GM12878 (cell line): Measurements from ENCODE around the gene DNAH11. TPM values are rescaled to one million over a fixed set of nuclear protein-coding genes. Genes with fewer than 3 reads are reported as not detected.

Source experiments
- ATAC-seq: fragments of 200-7000 bp; cut with Tn5 transposase; 3 replicates; pipeline ENCODE4 v1.9.1; 2020; ENCODE audit warnings: mild to moderate bottlenecking, moderate library complexity
- BruUV-seq: library from RNA; stranded (reverse); fragments of 400-500 nt; replicated peaks from 2 replicates; lab custom pipeline; 2021; lab: Mats Ljungman, UMichigan
- CTCF ChIA-PET: fragments of 300-600 bp; sonication (Branson Sonifier 250); formaldehyde crosslinking; extraction: SDS; loops from one replicate; lab custom pipeline; 2021; ENCODE audit warnings: inconsistent platforms; lab: Yijun Ruan, JAX
- POLR2A ChIA-PET: fragments of 350-600 bp; formaldehyde crosslinking; extraction: SDS; loops from one replicate; lab custom pipeline; 2021; ENCODE audit warnings: inconsistent platforms; lab: Charles Lee
- RAD21 ChIA-PET: fragments of 300-600 bp; sonication (Branson Sonifier 250); formaldehyde crosslinking; loops from one replicate; lab custom pipeline; 2023; ENCODE audit warnings: antibody characterized with exemption; ENCODE audit not compliant: unreplicated experiment; lab: Charles Lee
- SMC1A ChIA-PET: fragments of 300-600 bp; sonication (Branson Sonifier 250); formaldehyde crosslinking; loops from one replicate; lab custom pipeline; 2023; ENCODE audit not compliant: unreplicated experiment, uncharacterized antibody; lab: Charles Lee
- DNase-seq: peaks from one replicate; pipeline ENCODE4 v3.0.0-alpha.2; 2011; ENCODE audit warnings: low read depth, low spot score
- FAIRE-seq: peaks from 3 replicates; lab custom pipeline; 2011; peaks lifted over from hg19 to GRCh38; lab: Jason Lieb, UNC
- H2AFZ ChIP-seq: 2 replicates; pipeline ENCODE4 v1.6.0; 2011; ENCODE audit warnings: low read depth, low read length, control low read depth; ENCODE audit not compliant: control insufficient read depth
- H3K27ac ChIP-seq: 2 replicates; pipeline ENCODE4 v1.5.1; 2011; ENCODE audit warnings: control low read depth; ENCODE audit not compliant: control insufficient read depth, insufficient read depth
- H3K27me3 ChIP-seq, 2 experiments: replicated peaks in 1 of 2; 2 replicates each; pipeline versions ENCODE4 v1.6.0 to v1.6.1; 2011; ENCODE audit warnings: low read length in 1 of 2; ENCODE audit not compliant: control insufficient read depth in 2 of 2, insufficient read depth in 2 of 2
- H3K36me3 ChIP-seq, 2 experiments: 2 replicates each; pipeline ENCODE4 v1.5.1; 2011; ENCODE audit warnings: low read length in 1 of 2; ENCODE audit not compliant: control insufficient read depth in 2 of 2, insufficient read depth in 2 of 2
- H3K4me1 ChIP-seq: 2 replicates; pipeline ENCODE4 v1.6.1; 2011; ENCODE audit warnings: mild to moderate bottlenecking, low read length, moderate library complexity, mixed read lengths; ENCODE audit not compliant: control insufficient read depth, insufficient read depth
- H3K4me2 ChIP-seq: 2 replicates; pipeline ENCODE4 v1.6.0; 2011; ENCODE audit warnings: control low read depth; ENCODE audit not compliant: control insufficient read depth, insufficient read depth
- H3K4me3 ChIP-seq: fragments of 200-600 bp; sonication (generic); 2 replicates; pipeline ENCODE4 v1.5.1; 2016
- H3K79me2 ChIP-seq: 2 replicates; pipeline ENCODE4 v1.6.0; 2011; ENCODE audit warnings: low read length; ENCODE audit not compliant: control insufficient read depth, insufficient read depth
- H3K9ac ChIP-seq: 2 replicates; pipeline ENCODE4 v1.8.0; 2011; ENCODE audit warnings: low read length, control low read depth, mixed read lengths; ENCODE audit not compliant: control insufficient read depth, insufficient read depth
- H3K9me3 ChIP-seq: replicated peaks from 3 replicates; pipeline ENCODE4 v1.5.1; 2011; ENCODE audit warnings: mild to moderate bottlenecking, low read length; ENCODE audit not compliant: control insufficient read depth, insufficient read depth
- H4K20me1 ChIP-seq: 2 replicates; pipeline ENCODE4 v1.6.0; 2011; ENCODE audit not compliant: control insufficient read depth, insufficient read depth
- ESRRA ChIP-seq: IDR thresholded peaks from 2 replicates; pipeline ENCODE4 v1.6.1; 2012; ENCODE audit warnings: mild to moderate bottlenecking, low read length, improper control_type of control experiment
- EZH2 ChIP-seq: IDR thresholded peaks from 2 replicates; pipeline ENCODE4 v1.6.1; 2012; ENCODE audit warnings: low read depth, mild to moderate bottlenecking, control low read depth, inconsistent platforms, low read length, borderline replicate concordance; ENCODE audit not compliant: control insufficient read depth
- JUND ChIP-seq: IDR thresholded peaks from 2 replicates; pipeline ENCODE4 v1.6.1; 2012; ENCODE audit warnings: low read depth, mild to moderate bottlenecking, low read length, improper control_type of control experiment, moderate library complexity
- MYB ChIP-seq: fragments of 150-350 bp; IDR thresholded peaks from 2 replicates; pipeline ENCODE4 v1.6.1; 2014; ENCODE audit warnings: mild to moderate bottlenecking, low read depth, low read length, borderline replicate concordance
- NFXL1 ChIP-seq: fragments of 450-650 bp; IDR thresholded peaks from 2 replicates; pipeline ENCODE4 v1.6.1; 2017; ENCODE audit warnings: antibody characterized with exemption, mild to moderate bottlenecking, borderline replicate concordance
- PAX5 ChIP-seq: IDR thresholded peaks from 2 replicates; pipeline ENCODE4 v1.6.1; 2011; ENCODE audit warnings: low read depth, low read length, borderline replicate concordance
- POLR2AphosphoS5 ChIP-seq: IDR thresholded peaks from 2 replicates; pipeline ENCODE4 v1.6.1; 2011; ENCODE audit warnings: mild to moderate bottlenecking, low read length, inconsistent platforms
- RAD21 ChIP-seq: IDR thresholded peaks from 2 replicates; pipeline ENCODE4 v1.6.1; 2011; ENCODE audit warnings: mild to moderate bottlenecking, low read depth, low read length, moderate library complexity; ENCODE audit not compliant: insufficient read depth
- RB1 ChIP-seq: fragments of 450-650 bp; formaldehyde crosslinking; IDR thresholded peaks from 2 replicates; pipeline ENCODE4 v1.6.1; 2017; ENCODE audit warnings: mild to moderate bottlenecking, borderline replicate concordance
- WRNIP1 ChIP-seq: IDR thresholded peaks from 2 replicates; pipeline ENCODE4 v1.6.1; 2011; ENCODE audit warnings: low read depth, low read length, improper control_type of control experiment, borderline replicate concordance
- ZNF274 ChIP-seq: IDR thresholded peaks from one replicate; pipeline ENCODE4 v1.8.0; 2011; ENCODE audit not compliant: insufficient read length, insufficient read depth
- WGBS: methylation state at CpG from one replicate; pipeline ENCODE4 v1.1.6; 2016; ENCODE audit warnings: low lambda C conversion rate; ENCODE audit not compliant: insufficient replicate concordance, insufficient coverage; ENCODE audit errors: missing lambda C conversion rate; 5-methylcytosine and 5-hydroxymethylcytosine counted together
- in situ Hi-C: fragments of 300-500 bp; cut with MboI; formaldehyde crosslinking; loops from 9 replicates; pipeline ENCODE4 v1.14.3; 2018; ENCODE audit warnings: mixed read lengths
- intact Hi-C: fragments of 100-400 bp; cut with micrococcal nuclease; formaldehyde crosslinking; loops from one replicate; pipeline ENCODE4 v1.14.2; 2022; ENCODE audit not compliant: unreplicated experiment
- polyA plus RNA-seq, 11 experiments: library from polyadenylated mRNA; depleted of rRNA in 4 of 11; unstranded in 6 of 11; stranded (reverse) in 5 of 11; fragments of >200 nt; fragmentation: Nextera tagmentation in 4 of 11; fragmentation: Illumina TruSeq in 1 of 11; extraction: Ambion mirVana in 4 of 11; extraction: Trizol in 1 of 11; gene quantifications; 1 replicate in 1 of 11; 2 replicates in 10 of 11; pipeline versions ENCODE4 v1.2.1 to v1.2.3, GENCODE V29; 2011 to 2016; ENCODE audit warnings: inconsistent platforms in 2 of 11, missing spikeins in 2 of 11, low read depth in 1 of 11
- total RNA-seq, 4 experiments: library from RNA; depleted of rRNA in 3 of 4; stranded (reverse); fragments of >200 nt in 3 of 4; fragmentation: Illumina TruSeq in 1 of 4; extraction: Trizol in 1 of 4; gene quantifications; 2 replicates each; pipeline versions ENCODE4 v1.2.1 to v1.2.3, GENCODE V29; 2013 to 2021
- TF ChIP-seq, protein P1 (sequence below): IDR thresholded peaks from 2 replicates; pipeline ENCODE4 v1.6.1; 2011; ENCODE audit warnings: borderline replicate concordance, low read depth, mild to moderate bottlenecking, moderate library complexity, low read length; ENCODE audit not compliant: insufficient read depth, poor library complexity, severe bottlenecking
- TF ChIP-seq, protein P2 (sequence below): IDR thresholded peaks from 2 replicates; pipeline ENCODE4 v1.6.1; 2012; ENCODE audit warnings: low read length, inconsistent platforms
- TF ChIP-seq, protein P3 (sequence below): IDR thresholded peaks from 2 replicates; pipeline ENCODE4 v1.6.1; 2011; ENCODE audit warnings: low read depth, mild to moderate bottlenecking, low read length, moderate library complexity, borderline replicate concordance; ENCODE audit errors: extremely low read depth

DNAH11 gene
- total and polyA plus RNA-seq, 10 of the 15 experiments (the other 5 are each of a cell fraction or from before 2014, with no cell fraction given) = 0.03 to 0.56 (median 0.10) TPM

DNA sequence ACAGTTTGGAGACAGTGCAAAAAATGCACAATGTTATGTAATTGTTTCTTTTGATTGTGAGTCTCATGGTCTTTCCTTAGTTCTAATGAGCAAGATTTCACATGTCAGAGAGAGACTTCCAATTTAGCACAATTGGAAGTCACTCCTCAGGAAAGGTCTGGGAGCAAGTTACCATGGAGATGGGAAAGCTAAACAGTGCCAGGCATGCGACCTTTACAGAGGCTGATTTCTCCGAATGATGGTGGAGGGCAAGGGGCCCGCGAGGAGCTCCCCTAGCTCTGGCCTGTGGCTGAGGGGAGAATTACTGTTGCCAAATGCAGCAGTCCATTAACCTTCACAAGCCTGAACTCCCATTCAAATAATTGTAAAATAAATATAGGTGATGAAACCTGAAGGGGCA is 343.6 kb downstream of the DNAH11 start:
- in situ Hi-C loops (no loop called here), intact Hi-C loops (no loop called here)
- SMC1A ChIA-PET = no interaction called here
- Histone ChIP-seq H3K9me3 (no peaks in the 10 kb centered on the region), H3K9ac (no peak overlapping the region), H3K4me2 (no peak overlapping the region), H2AFZ (no peak overlapping the region), H3K27me3 (no peaks in the 10 kb centered on the region), H3K4me1 (no peaks in the 10 kb centered on the region), H3K27ac (no peak overlapping the region), H3K79me2 (no peaks in the 10 kb centered on the region), H4K20me1 (no peaks in the 10 kb centered on the region), H3K4me3 (no peak overlapping the region), H3K36me3 (no peaks in the 10 kb centered on the region)
- POLR2A ChIA-PET = no interaction called here
- RAD21 ChIA-PET = no interaction called here
- FAIRE-seq = no peak
- BruUV-seq = no TSS peak
- 88% methylated on average over 4 of the region's 4 CpGs for WGBS
- CTCF ChIA-PET = no interaction called here
- DNase-seq = no peak
- no peak for ATAC-seq
- TF ChIP-seq JUND = no peak
- TF ChIP-seq MYB = no peak
- TF ChIP-seq WRNIP1 = no peak
- no peak for TF ChIP-seq RAD21
- TF ChIP-seq NFXL1 = no peak
- TF ChIP-seq, protein P1, sequence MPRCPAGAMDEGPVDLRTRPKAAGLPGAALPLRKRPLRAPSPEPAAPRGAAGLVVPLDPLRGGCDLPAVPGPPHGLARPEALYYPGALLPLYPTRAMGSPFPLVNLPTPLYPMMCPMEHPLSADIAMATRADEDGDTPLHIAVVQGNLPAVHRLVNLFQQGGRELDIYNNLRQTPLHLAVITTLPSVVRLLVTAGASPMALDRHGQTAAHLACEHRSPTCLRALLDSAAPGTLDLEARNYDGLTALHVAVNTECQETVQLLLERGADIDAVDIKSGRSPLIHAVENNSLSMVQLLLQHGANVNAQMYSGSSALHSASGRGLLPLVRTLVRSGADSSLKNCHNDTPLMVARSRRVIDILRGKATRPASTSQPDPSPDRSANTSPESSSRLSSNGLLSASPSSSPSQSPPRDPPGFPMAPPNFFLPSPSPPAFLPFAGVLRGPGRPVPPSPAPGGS = no peak
- TF ChIP-seq ZNF274 = no peak
- TF ChIP-seq EZH2 = no peak
- TF ChIP-seq, protein P2, sequence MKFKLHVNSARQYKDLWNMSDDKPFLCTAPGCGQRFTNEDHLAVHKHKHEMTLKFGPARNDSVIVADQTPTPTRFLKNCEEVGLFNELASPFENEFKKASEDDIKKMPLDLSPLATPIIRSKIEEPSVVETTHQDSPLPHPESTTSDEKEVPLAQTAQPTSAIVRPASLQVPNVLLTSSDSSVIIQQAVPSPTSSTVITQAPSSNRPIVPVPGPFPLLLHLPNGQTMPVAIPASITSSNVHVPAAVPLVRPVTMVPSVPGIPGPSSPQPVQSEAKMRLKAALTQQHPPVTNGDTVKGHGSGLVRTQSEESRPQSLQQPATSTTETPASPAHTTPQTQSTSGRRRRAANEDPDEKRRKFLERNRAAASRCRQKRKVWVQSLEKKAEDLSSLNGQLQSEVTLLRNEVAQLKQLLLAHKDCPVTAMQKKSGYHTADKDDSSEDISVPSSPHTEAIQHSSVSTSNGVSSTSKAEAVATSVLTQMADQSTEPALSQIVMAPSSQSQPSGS = no peak
- TF ChIP-seq ESRRA = no peak
- TF ChIP-seq, protein P3, sequence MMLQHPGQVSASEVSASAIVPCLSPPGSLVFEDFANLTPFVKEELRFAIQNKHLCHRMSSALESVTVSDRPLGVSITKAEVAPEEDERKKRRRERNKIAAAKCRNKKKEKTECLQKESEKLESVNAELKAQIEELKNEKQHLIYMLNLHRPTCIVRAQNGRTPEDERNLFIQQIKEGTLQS = no peak
- TF ChIP-seq POLR2AphosphoS5 = no peak
- TF ChIP-seq RB1 = no peak
- TF ChIP-seq PAX5 = no peak
